A673 (cell line): ENCODE measurements around the gene PRDM4. TPM values are rescaled to one million over a fixed set of nuclear protein-coding genes. Genes with fewer than 3 reads are reported as not detected.

ENCODE experiments used
- BruUV-seq: library from RNA; stranded (reverse); fragments of 400-500 nt; replicated peaks from 2 replicates; lab custom pipeline; 2021; lab: Mats Ljungman, UMichigan
- CTCF ChIA-PET: fragments of 300-600 bp; sonication (Branson Sonifier 250); formaldehyde crosslinking; loops from one replicate; lab custom pipeline; 2022; ENCODE audit warnings: antibody characterized with exemption; lab: Charles Lee
- POLR2A ChIA-PET: fragments of 300-600 bp; sonication (Branson Sonifier 250); formaldehyde crosslinking; loops from one replicate; lab custom pipeline; 2022; ENCODE audit warnings: antibody characterized with exemption; ENCODE audit not compliant: low non-redundant PET; lab: Charles Lee
- DNase-seq: peaks from one replicate; pipeline ENCODE4 v3.0.0-alpha.2; 2015; ENCODE audit warnings: low spot score
- H3K27ac ChIP-seq: fragments of 200-600 bp; sonication (generic); 2 replicates; pipeline ENCODE4 v1.5.1; 2016; ENCODE audit warnings: mixed run types, low read depth, mild to moderate bottlenecking, mixed read lengths, antibody characterized with exemption, low read length; ENCODE audit not compliant: poor library complexity, severe bottlenecking
- H3K27me3 ChIP-seq: fragments of 200-600 bp; sonication (generic); replicated peaks from 2 replicates; pipeline ENCODE4 v1.6.1; 2017; ENCODE audit warnings: mixed run types, low read depth, mild to moderate bottlenecking, mixed read lengths, antibody characterized with exemption, low read length; ENCODE audit not compliant: insufficient read depth, poor library complexity
- H3K36me3 ChIP-seq: fragments of 200-600 bp; sonication (generic); 2 replicates; pipeline ENCODE4 v1.6.1; 2016; ENCODE audit warnings: mixed run types, mild to moderate bottlenecking, mixed read lengths, antibody characterized with exemption, low read length; ENCODE audit not compliant: insufficient read depth, poor library complexity, severe bottlenecking
- H3K4me1 ChIP-seq: fragments of 200-600 bp; sonication (generic); 2 replicates; pipeline ENCODE4 v1.6.1; 2017; ENCODE audit warnings: mixed run types, mild to moderate bottlenecking, mixed read lengths, antibody characterized with exemption, low read length; ENCODE audit not compliant: insufficient read depth, poor library complexity, severe bottlenecking
- H3K4me3 ChIP-seq: fragments of 200-600 bp; sonication (generic); 2 replicates; pipeline ENCODE4 v1.5.1; 2016; ENCODE audit warnings: low read depth, mixed run types, mild to moderate bottlenecking, mixed read lengths, low read length; ENCODE audit not compliant: poor library complexity, severe bottlenecking
- H3K9me3 ChIP-seq: fragments of 200-600 bp; sonication (generic); 2 replicates; pipeline ENCODE4 v1.6.1; 2016; ENCODE audit warnings: mixed run types, low read depth, mild to moderate bottlenecking, mixed read lengths, antibody characterized with exemption, low read length; ENCODE audit not compliant: poor library complexity, severe bottlenecking
- CTCF ChIP-seq: fragments of 300-800, 200-600 bp; sonication (generic); conservative IDR thresholded peaks from 2 replicates; pipeline ENCODE4 v1.5.1; 2017; ENCODE audit warnings: low read depth, mild to moderate bottlenecking, antibody characterized with exemption, low read length, moderate library complexity, mixed read lengths
- EZH2 ChIP-seq: fragments of 200-600 bp; sonication (generic); IDR thresholded peaks from 2 replicates; pipeline ENCODE4 v1.6.1; 2017; ENCODE audit warnings: borderline replicate concordance, low read depth, mild to moderate bottlenecking, mixed read lengths, antibody characterized with exemption, low read length; ENCODE audit not compliant: poor library complexity, severe bottlenecking
- intact Hi-C: fragments of 100-400 bp; cut with micrococcal nuclease; formaldehyde crosslinking; loops from one replicate; pipeline ENCODE4 v1.10.0; 2022; ENCODE audit not compliant: unreplicated experiment
- total RNA-seq: library from RNA; stranded (reverse); gene quantifications from 2 replicates; pipeline ENCODE4 v1.2.3, GENCODE V29; 2021

Gene PRDM4
- total RNA-seq, 1 experiment from 2014 or later = 31.5 TPM

DNA sequence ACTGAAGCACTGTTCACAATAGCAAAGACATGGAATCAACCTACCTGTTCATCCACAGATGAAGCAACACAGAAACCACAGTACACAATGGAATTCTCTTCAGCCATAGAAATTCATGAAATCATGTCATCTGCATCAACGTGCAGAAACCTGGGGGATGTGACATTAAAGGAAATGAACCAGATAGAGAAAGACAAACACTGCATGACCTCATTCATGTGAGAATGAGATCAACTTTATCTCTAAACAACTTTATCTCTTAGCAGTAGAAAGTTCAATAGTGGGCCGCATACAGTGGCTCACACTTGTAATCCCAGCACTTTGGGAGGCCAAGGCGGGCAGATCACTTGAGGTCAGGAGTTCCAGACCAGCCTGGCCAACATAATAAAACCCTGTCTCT is 33.5 kb upstream of the PRDM4 start:
- Histone ChIP-seq H3K27me3 (peaks cover 69% of the 10 kb centered on the region), H3K27ac (no peak overlapping the region), H3K4me1 (no peaks in the 10 kb centered on the region), H3K4me3 (no peak overlapping the region), H3K9me3 (no peaks in the 10 kb centered on the region), H3K36me3 (no peaks in the 10 kb centered on the region)
- no peak for TF ChIP-seq CTCF
- TF ChIP-seq EZH2 = no peak
- POLR2A ChIA-PET = no interaction called here
- CTCF ChIA-PET = no interaction called here
- intact Hi-C loops = no loop called here
- DNase-seq = no peak
- no TSS peak for BruUV-seq

GRCh38 chr12:107791465-107792089 is 30.6 kb upstream of the PRDM4 start:
- H3K9me3 ChIP-seq = no peaks in the 10 kb centered on the region
- BruUV-seq = no TSS peak
- H3K4me1 ChIP-seq = no peaks in the 10 kb centered on the region
- POLR2A ChIA-PET = no interaction called here
- H3K4me3 ChIP-seq = no peak overlapping the region
- no peaks in the 10 kb centered on the region for H3K36me3 ChIP-seq
- CTCF ChIA-PET = no interaction called here
- TF ChIP-seq CTCF (no peak), EZH2 (no peak)
- no peak for DNase-seq
- H3K27ac ChIP-seq = no peak overlapping the region
- intact Hi-C loops = no loop called here
- H3K27me3 ChIP-seq = peaks cover 73% of the 10 kb centered on the region

- ChIA-PET CTCF (no interaction called here), POLR2A (no interaction called here)
- intact Hi-C loops = no loop called here
- no peaks in the 10 kb centered on the region for H3K36me3 ChIP-seq
- DNase-seq = no peak
- no peaks in the 10 kb centered on the region for H3K4me1 ChIP-seq
- no peaks in the 10 kb centered on the region for H3K9me3 ChIP-seq
- no TSS peak for BruUV-seq
- TF ChIP-seq EZH2 = no peak
- no peak for TF ChIP-seq CTCF
- H3K4me3 ChIP-seq = no peak overlapping the region
- no peak overlapping the region for H3K27ac ChIP-seq
- peaks cover 54% of the 10 kb centered on the region for H3K27me3 ChIP-seq
Measured at GRCh38 chr12:107788690-107789458, 27.9 kb upstream of the PRDM4 start.
